Measurements from ENCODE around the gene ALG8.

The ALG8 gene

DNA sequence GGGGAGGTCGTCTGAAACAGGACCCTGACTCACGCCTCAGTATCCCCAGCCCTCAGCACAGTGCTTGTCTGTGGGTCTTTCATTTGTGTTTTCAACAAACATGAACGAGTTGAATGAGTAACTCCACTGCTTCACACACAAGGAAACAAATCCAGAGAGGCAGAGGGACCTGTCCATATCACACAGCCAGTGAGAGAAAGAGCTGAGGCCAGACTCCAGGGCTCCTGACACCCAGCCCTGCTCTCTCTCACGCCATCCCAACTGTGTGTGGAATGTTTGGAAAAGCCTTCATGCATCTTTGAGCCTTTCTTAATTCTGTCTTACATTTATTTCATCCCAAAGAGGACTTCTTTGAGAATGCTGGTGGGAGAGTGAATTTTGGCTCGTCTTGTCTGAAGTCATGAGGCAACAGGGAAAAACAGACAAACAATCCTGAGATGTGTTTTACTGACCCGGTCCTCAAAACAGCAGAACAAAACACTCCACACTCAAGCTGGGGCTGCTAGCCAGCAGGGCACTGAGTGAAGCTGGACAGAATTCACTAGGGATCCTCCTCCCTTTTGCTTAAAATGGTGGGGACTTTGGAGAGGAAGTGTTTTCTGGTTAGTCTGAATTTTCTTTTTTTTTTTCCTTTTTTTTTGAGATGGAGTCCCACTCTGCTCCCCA lies 19.7 kb upstream of the ALG8 start:
- DNase-seq: no peak

DNA sequence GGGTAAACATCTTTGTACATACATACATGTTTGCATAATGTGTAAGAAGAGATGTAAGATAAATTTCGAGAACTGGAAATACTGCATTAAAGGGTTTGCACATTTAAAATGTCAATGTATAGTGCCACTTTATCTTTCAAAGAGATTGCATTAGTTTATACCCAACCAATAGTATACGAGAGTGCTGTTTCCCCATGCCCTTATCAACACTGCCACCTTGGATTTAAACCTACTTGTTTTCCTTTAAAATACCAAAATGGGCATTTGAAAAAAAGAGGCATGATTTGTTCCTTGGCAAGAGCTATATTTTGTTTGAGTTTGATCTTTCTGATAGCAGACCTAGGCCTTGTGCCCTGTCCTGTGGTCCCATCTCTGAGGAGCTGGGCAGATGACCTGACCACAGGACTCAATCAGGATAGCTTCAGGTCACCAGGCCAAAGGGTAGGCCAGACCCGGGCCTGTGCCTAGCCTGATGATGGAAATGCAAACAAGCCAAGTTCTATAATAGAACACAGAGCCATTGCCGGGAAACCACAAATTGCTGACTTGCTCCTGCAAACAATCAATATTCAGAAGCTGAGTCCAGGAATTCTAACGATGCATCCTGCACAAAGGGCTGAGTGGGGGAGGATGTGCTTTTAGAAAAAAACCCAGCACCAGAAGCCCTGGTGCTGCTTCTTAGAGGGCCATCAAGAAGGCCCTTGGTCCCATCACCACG lies 16.9 kb upstream of the ALG8 start:
- DNase-seq: no peak

GRCh38 chr11:78151804-78152203 lies 12.4 kb upstream of the ALG8 start:
- DNase-seq: no peak

GRCh38 chr11:78150754-78151153 lies 11.3 kb upstream of the ALG8 start:
- DNase-seq: no peak

DNA sequence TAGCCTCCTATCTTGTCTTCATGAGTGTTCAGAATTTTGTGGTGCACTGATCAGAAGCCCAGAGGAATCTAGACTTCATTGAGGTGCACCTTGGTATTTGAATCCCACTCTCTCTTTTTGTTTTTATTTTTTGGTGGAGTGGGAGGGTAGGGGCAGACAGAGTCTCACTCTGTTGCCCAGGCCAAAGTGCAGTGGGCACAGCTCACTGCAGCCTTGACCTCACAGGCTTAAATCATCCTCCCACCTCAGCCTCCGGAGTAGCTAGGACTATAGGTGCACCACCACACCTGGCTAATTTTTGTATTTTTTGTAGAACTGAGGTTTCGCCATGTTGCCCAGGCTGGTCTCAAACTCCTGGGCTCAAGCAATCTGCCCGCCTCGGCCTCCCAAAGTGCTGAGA lies 10.9 kb upstream of the ALG8 start:
- DNase-seq: no peak

DNA sequence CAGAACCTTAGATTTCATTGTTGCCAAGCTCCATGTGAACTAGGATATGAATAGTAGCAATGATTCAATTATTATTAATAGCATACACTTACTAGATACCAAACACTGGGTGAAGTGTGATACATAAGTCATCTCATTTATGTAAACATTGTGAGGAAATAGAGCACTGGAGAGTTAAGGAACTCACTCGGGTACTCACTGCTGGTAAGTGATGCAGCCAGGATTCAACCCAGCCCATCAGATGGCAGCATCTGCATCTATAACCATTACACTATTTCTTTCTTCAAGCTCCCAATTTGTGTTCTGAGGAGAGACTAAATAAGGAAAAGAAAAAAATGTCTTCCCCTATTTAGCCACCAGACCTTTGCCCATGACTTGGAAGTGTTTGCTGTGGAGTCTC lies 10.2 kb upstream of the ALG8 start:
- DNase-seq: no peak

DNA sequence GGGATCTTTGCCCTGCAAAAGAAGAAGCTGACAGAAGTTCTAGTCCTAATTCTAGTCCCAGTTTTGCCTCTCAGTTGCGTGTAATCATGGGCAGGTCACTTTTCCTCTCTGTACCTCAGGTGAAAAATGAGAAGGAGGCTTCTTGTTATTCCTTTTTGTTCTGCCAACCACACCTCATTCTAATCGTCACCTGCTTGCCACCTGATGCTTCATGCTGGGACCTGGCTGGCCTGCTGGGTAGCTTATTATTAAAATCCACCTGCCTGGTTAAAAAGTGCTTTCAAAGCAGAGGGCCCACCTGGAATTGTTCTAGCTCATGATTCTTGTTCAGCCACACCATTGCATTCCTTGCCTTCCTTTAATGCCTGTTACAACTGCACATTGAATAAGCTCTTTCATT lies 8.4 kb upstream of the ALG8 start:
- no peak for DNase-seq

- no peak for DNase-seq
Measured at GRCh38 chr11:78145511-78146025, 6.1 kb upstream of the ALG8 start.

DNA sequence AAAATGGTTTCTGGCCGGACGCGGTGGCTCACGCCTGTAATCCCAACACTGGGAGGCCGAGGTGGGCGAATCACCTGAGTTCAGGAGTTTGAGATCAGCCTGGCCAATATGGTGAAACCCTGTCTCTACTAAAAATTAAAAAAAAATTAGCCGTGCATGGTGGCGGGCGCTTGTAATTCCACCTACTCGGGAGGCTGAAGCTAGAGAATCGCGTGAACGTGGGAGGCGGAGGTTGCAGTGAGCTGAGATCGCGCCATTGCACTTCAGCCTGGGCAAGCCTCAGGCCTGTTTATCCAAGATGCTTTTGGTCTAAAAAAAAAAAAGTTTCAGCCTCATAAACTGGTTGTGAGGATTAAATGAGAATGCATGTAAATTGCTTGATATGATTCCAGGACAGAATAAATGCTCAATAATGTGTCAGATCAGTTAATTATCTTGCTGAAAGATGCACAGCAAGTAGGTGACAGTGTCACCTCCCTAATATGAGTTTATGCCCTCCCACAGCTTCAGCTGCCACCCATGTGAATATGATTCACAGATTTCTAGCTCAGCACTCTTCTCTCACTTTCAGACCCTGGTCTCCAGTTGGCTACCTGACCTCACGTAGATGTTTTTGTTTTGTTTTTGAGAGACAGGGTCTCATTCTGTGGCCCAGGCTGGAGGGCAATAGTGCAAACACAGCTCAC lies 1.1 kb upstream of the ALG8 start:
- no peak for DNase-seq

GRCh38 chr11:78138694-78139421 lies 568 bp downstream of the ALG8 start:
- DNase-seq: no peak

GRCh38 chr11:78138291-78138690 lies 1.1 kb downstream of the ALG8 start:
- DNase-seq: no peak

GRCh38 chr11:78132475-78132874 lies 7.0 kb downstream of the ALG8 start:
- no peak for DNase-seq

DNA sequence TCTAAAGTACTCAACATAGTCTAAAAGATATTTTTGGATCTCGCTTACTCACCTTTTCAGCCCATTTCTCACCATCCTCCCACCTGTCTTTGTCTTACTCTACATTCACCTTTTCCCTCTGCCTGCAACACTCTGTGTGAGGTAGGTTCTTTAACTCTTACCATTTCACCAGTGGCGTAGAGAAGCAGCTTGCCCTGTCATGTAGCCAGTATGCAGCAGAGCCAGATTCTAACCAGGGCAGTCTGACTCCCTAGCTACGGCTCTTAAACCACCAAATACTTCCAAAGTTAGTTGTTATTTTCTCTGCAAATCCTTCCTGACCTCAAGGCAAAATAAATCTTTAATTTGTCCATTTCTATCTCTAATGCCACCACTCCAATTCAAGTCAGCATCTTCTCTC lies 7.5 kb downstream of the ALG8 start:
- no peak for DNase-seq

DNA sequence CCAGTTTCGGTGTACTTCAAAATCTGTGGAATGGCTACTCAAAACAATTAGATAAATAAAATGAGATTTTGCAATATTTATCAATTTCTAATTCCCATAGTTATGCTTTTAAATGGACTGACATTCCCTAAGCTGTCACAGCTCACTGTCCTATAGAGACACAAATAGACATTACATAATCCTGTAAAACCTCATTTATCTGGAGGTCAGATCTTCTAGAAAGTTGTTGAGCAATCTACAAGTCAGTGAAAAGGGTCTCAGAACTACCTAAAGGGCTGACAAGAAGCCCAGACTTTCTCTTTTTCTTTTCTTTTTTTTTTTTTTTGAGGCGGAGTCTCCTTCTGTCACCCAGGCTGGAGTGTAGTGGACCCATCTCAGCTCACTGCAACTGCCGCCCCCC lies 12.0 kb downstream of the ALG8 start:
- no peak for DNase-seq

DNA sequence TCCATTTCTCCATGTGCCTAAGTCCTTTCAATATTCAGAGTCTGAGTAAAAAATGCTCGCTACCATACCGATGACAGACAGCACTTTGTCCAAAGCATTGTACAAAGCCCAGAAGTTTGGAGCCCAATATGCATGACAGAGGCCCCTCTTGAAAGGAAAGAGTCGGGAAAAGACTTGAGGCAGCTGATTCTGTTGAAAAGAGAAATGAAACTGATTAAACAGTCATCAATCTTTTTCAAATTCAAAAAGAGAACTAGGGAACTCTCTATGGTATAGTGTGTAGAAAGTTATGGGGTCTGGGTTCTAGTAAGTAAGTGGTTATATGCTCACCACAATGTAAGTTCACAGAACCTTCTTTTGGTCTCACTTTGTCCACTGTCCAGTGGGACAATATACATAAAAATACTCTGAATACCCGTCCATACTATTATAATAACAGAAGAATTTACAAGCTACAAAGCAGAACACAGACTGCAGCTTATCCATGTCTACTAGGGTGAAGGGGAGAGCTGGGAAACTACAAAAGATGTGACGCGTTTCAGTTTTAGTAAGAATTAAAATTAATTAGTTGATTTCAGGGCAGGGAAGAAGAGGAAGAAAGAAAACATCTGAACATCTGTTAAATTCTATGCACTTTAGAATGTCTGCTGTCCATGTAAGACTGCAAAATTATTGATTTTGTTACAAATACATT lies 26.7 kb downstream of the ALG8 start:
- no peak for DNase-seq

DNA sequence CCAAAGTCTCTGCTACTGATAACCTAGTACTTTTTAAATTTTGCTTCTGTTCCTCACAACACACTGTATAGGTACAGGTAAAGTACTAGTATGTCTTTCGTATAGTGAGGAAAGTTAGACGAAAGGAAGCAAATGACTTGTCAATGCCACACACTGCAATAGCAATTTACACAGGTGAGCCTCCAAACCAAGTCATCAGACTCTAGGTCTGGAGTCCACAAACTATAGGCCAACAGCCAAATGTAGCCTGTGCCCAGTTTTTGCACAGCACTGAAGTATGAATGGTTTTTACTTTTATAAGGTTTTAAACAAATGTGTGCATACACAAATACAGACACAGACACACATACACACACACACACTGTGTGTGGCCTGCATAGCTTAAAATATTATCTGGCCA lies 28.1 kb downstream of the ALG8 start:
- no peak for DNase-seq

- no peak for DNase-seq
Measured at GRCh38 chr11:78110830-78111229, 28.6 kb downstream of the ALG8 start.

DNA sequence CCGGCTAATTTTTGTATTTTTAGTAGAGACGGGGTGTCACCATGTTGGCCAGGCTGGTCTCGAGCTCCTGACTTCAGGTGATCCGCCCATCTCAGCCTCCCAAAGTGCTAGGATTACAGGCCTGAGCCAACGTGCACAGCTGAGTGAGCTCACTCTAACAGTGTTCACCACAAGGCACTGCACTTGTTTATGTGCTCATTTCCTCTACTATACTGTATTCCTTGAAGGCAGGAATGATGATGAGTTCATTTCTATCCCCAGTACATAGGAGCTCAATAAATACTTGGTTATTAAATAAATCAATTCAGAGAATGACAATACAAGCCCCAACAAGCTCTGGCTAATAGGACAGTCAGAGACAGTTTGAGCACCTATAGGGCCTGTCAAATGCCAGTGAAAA lies 29.1 kb downstream of the ALG8 start:
- DNase-seq: no peak

DNA sequence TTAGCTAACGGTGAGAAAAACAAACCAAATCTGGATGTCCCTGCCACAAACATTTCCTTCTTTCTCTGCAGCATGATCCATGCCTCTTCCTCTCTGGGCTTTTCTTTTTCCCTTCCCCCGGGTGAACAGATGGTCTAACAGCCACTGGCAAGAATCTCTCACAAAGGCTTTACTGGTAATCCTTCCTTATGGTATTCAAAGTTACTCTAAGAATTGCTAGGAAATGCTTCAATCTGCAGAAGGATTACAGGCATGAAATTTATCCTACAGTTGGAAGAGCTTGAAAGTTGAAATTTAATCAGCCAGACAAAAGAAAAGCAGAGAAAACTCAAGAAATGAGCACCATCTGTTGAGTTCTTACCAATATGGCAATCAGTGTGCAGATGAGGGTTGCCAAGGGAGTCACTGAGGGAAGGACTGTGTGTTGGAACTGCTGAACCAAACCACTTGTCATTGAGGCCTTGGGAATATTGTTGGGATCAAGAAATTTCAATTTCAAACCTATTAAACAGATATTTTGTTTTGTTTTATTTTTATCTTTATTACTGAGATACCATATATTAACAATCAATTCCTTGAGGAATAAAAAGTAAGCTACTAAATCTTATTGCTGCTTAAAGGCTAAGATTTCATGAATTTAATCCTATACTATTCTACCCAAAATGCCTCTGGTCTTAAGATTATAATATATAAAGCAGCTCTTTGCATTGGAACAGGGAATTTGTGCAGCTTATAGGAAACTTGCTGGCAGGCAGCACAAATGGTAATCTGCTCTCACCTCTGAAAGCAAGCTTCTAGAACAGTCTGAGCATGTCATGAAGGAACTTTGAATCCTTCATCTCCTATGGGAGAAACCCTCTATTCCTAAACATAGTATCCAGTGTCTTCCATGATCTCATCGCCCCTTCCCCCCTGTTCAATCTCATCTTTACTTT lies 30.1 kb downstream of the ALG8 start:
- peak; percentile 16 for DNase-seq

DNA sequence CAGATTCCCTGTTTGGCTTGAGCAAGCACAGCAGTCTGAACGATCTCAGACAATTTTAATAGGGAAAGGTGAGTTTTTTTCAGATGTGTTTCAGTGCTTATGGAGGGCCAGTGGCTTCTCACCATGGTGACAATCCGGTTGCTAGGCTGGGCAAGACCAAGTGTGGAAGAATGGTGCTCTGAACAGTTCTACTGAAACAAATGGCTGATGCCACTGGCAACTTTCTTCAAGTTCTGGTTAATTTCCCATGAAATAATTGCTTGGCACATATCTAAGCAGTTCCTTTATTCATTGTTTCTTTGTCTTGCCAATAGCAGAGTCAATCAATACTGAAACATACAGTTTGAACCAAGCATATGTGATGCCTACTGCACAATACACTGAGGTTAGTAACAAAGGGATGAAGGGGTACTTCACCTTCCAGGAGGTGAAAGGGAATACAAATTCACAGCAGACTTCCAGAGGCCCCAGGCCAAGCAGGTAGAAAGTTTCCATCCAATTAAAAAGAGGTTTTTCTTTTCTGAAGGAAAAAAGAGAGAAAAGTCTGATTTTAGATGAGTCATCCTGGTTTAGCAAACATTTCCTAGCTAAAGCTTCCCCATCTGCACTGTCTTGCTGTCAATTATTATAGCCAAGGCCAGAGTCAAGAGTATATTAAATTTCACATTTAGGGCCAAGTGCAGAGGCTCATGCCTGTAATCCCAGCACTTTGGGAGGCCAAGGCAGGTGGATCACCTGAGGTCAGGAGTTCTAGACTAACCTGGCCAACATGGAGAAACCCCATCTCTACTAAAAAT lies 38.6 kb downstream of the ALG8 start:
- no peak for DNase-seq

- DNase-seq: no peak
Measured at GRCh38 chr11:78100261-78100660, 39.2 kb downstream of the ALG8 start.
